ENCODE data around the gene ANO3. TPM values are rescaled to one million over a fixed set of nuclear protein-coding genes. Genes with fewer than 3 reads are reported as not detected.

ANO3 gene
- total and polyA plus RNA-seq, 2 experiments from 2014 or later: not detected

DNA sequence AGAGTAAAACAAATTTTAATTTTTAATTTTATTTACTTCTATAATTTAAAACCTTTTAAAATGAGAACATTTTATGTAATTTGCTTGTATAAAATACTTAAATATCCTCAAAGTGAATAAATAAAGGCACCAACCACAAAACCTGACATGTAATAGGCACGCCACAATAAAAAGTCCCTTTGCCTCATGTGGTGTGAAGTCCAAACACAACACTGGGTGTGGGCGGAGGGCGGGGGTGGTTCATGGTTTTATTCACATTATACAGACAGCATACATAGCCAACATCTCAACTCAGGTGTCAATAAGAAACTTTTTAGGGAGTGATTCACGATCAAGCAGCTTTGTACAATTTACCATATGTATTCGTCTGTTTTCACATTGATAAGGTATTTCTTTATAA, 107.9 kb downstream of the ANO3 start:
- Mint-ChIP-seq H3K9me3 (no peaks in the 10 kb centered on the region), H3K36me3 (ENCODE audit: low read depth) (no peaks in the 10 kb centered on the region), H3K27me3 (ENCODE audit: insufficient read depth, low read depth, poor library complexity) (peaks cover 1% of the 10 kb centered on the region), H3K4me1 (no peaks in the 10 kb centered on the region), H3K4me3 (no peak overlapping the region), H3K27ac (no peak overlapping the region)
- no peaks in the 10 kb centered on the region for H3K4me1 ChIP-seq (ENCODE audit: insufficient read depth)
- no peak overlapping the region for H3K4me3 ChIP-seq
- H3K9me2 ChIP-seq (ENCODE audit: insufficient read depth): 0 out of 2 replicates have a peak, but pooled peaks cover 4% of the 10 kb centered on the region
- no peak overlapping the region for H3K4me2 ChIP-seq
- H4K20me1 ChIP-seq (replicated peaks; ENCODE audit: insufficient read depth): no peaks in the 10 kb centered on the region
- no peak overlapping the region for H2AFZ ChIP-seq
- no peaks in the 10 kb centered on the region for H3K79me2 ChIP-seq (replicated peaks; ENCODE audit: insufficient read depth)
- DNase-seq (ENCODE audit: low spot score) (no peak), ATAC-seq (no peak)
- no peaks in the 10 kb centered on the region for H3F3A ChIP-seq (replicated peaks; ENCODE audit: low read depth)
- TF ChIP-seq, protein P1, sequence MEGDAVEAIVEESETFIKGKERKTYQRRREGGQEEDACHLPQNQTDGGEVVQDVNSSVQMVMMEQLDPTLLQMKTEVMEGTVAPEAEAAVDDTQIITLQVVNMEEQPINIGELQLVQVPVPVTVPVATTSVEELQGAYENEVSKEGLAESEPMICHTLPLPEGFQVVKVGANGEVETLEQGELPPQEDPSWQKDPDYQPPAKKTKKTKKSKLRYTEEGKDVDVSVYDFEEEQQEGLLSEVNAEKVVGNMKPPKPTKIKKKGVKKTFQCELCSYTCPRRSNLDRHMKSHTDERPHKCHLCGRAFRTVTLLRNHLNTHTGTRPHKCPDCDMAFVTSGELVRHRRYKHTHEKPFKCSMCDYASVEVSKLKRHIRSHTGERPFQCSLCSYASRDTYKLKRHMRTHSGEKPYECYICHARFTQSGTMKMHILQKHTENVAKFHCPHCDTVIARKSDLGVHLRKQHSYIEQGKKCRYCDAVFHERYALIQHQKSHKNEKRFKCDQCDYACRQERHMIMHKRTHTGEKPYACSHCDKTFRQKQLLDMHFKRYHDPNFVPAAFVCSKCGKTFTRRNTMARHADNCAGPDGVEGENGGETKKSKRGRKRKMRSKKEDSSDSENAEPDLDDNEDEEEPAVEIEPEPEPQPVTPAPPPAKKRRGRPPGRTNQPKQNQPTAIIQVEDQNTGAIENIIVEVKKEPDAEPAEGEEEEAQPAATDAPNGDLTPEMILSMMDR (conservative IDR thresholded peaks at IDR 0.05; ENCODE audit: low read depth in 2 of 2): no peak
- TF ChIP-seq, protein P2, sequence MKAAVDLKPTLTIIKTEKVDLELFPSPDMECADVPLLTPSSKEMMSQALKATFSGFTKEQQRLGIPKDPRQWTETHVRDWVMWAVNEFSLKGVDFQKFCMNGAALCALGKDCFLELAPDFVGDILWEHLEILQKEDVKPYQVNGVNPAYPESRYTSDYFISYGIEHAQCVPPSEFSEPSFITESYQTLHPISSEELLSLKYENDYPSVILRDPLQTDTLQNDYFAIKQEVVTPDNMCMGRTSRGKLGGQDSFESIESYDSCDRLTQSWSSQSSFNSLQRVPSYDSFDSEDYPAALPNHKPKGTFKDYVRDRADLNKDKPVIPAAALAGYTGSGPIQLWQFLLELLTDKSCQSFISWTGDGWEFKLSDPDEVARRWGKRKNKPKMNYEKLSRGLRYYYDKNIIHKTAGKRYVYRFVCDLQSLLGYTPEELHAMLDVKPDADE (IDR thresholded peaks at IDR 0.05): no peak
- no peak for TF ChIP-seq POLR2AphosphoS5 (IDR thresholded peaks at IDR 0.05; ENCODE audit: low read depth)
- TF ChIP-seq EZH2 (IDR thresholded peaks at IDR 0.05; ENCODE audit: low read depth, unreplicated experiment): no peak
- TF ChIP-seq NANOG (IDR thresholded peaks at IDR 0.05; ENCODE audit: borderline replicate concordance): no peak
- TF ChIP-seq, protein P3, sequence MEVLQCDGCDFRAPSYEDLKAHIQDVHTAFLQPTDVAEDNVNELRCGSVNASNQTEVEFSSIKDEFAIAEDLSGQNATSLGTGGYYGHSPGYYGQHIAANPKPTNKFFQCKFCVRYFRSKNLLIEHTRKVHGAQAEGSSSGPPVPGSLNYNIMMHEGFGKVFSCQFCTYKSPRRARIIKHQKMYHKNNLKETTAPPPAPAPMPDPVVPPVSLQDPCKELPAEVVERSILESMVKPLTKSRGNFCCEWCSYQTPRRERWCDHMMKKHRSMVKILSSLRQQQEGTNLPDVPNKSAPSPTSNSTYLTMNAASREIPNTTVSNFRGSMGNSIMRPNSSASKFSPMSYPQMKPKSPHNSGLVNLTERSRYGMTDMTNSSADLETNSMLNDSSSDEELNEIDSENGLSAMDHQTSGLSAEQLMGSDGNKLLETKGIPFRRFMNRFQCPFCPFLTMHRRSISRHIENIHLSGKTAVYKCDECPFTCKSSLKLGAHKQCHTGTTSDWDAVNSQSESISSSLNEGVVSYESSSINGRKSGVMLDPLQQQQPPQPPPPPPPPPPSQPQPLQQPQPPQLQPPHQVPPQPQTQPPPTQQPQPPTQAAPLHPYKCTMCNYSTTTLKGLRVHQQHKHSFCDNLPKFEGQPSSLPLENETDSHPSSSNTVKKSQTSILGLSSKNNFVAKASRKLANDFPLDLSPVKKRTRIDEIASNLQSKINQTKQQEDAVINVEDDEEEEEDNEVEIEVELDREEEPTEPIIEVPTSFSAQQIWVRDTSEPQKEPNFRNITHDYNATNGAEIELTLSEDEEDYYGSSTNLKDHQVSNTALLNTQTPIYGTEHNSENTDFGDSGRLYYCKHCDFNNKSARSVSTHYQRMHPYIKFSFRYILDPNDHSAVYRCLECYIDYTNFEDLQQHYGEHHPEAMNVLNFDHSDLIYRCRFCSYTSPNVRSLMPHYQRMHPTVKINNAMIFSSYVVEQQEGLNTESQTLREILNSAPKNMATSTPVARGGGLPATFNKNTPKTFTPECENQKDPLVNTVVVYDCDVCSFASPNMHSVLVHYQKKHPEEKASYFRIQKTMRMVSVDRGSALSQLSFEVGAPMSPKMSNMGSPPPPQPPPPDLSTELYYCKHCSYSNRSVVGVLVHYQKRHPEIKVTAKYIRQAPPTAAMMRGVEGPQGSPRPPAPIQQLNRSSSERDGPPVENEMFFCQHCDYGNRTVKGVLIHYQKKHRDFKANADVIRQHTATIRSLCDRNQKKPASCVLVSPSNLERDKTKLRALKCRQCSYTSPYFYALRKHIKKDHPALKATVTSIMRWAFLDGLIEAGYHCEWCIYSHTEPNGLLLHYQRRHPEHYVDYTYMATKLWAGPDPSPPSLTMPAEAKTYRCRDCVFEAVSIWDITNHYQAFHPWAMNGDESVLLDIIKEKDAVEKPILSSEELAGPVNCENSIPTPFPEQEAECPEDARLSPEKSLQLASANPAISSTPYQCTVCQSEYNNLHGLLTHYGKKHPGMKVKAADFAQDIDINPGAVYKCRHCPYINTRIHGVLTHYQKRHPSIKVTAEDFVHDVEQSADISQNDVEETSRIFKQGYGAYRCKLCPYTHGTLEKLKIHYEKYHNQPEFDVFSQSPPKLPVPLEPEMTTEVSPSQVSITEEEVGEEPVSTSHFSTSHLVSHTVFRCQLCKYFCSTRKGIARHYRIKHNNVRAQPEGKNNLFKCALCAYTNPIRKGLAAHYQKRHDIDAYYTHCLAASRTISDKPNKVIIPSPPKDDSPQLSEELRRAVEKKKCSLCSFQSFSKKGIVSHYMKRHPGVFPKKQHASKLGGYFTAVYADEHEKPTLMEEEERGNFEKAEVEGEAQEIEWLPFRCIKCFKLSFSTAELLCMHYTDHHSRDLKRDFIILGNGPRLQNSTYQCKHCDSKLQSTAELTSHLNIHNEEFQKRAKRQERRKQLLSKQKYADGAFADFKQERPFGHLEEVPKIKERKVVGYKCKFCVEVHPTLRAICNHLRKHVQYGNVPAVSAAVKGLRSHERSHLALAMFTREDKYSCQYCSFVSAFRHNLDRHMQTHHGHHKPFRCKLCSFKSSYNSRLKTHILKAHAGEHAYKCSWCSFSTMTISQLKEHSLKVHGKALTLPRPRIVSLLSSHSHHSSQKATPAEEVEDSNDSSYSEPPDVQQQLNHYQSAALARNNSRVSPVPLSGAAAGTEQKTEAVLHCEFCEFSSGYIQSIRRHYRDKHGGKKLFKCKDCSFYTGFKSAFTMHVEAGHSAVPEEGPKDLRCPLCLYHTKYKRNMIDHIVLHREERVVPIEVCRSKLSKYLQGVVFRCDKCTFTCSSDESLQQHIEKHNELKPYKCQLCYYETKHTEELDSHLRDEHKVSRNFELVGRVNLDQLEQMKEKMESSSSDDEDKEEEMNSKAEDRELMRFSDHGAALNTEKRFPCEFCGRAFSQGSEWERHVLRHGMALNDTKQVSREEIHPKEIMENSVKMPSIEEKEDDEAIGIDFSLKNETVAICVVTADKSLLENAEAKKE (CRISPR knock-in tag; IDR thresholded peaks at IDR 0.05): no peak
- TF ChIP-seq CREB1 (CRISPR knock-in tag; IDR thresholded peaks at IDR 0.05; ENCODE audit: low read depth): no peak
- TF ChIP-seq ZNF114 (CRISPR knock-in tag; IDR thresholded peaks at IDR 0.05): no peak
- TF ChIP-seq ZNF331 (CRISPR knock-in tag; IDR thresholded peaks at IDR 0.05; ENCODE audit: low read depth): no peak
- no peak for TF ChIP-seq EZH2phosphoT487 (IDR thresholded peaks at IDR 0.05; ENCODE audit: unreplicated experiment)
- TF ChIP-seq, protein P4, sequence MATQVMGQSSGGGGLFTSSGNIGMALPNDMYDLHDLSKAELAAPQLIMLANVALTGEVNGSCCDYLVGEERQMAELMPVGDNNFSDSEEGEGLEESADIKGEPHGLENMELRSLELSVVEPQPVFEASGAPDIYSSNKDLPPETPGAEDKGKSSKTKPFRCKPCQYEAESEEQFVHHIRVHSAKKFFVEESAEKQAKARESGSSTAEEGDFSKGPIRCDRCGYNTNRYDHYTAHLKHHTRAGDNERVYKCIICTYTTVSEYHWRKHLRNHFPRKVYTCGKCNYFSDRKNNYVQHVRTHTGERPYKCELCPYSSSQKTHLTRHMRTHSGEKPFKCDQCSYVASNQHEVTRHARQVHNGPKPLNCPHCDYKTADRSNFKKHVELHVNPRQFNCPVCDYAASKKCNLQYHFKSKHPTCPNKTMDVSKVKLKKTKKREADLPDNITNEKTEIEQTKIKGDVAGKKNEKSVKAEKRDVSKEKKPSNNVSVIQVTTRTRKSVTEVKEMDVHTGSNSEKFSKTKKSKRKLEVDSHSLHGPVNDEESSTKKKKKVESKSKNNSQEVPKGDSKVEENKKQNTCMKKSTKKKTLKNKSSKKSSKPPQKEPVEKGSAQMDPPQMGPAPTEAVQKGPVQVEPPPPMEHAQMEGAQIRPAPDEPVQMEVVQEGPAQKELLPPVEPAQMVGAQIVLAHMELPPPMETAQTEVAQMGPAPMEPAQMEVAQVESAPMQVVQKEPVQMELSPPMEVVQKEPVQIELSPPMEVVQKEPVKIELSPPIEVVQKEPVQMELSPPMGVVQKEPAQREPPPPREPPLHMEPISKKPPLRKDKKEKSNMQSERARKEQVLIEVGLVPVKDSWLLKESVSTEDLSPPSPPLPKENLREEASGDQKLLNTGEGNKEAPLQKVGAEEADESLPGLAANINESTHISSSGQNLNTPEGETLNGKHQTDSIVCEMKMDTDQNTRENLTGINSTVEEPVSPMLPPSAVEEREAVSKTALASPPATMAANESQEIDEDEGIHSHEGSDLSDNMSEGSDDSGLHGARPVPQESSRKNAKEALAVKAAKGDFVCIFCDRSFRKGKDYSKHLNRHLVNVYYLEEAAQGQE (IDR thresholded peaks at IDR 0.05; ENCODE audit: unreplicated experiment): no peak
- no peak for TF ChIP-seq JUNB (IDR thresholded peaks at IDR 0.05; ENCODE audit: unreplicated experiment)
- H3K27ac ChIP-seq (ENCODE audit: low read depth): no peak overlapping the region
- no peaks in the 10 kb centered on the region for H3K27me3 ChIP-seq (ENCODE audit: insufficient read depth)
- no peaks in the 10 kb centered on the region for H3K36me3 ChIP-seq (ENCODE audit: insufficient read depth)

All from GM23338 (cell line).